Thoracic aorta (tissue), 2 donors: ENCODE data around the gene POU2F3. TPM values are rescaled to one million over a fixed set of nuclear protein-coding genes. Genes with fewer than 3 reads are reported as not detected.
A peak's percentile ranks its signal among the peaks of the same experiment; 100 is the strongest.

Experiments
- ATAC-seq: fragments of 150-250 bp; one replicate; pipeline ENCODE4 v1.8.0; 2017; ENCODE audit warnings: low read depth; ENCODE audit not compliant: insufficient number of reproducible peaks, low FRiP score
- DNase-seq: peaks from one replicate; pipeline ENCODE4 v3.0.0-alpha.2; 2020; ENCODE audit warnings: low spot score
- H3K27ac ChIP-seq, 2 donors: fragments of 200-600 bp; sonication (generic); 1 replicate in 1 of 2; 2 replicates in 1 of 2; pipeline ENCODE4 v1.5.1; 2016; ENCODE audit warnings: mild to moderate bottlenecking in 2 of 2, moderate library complexity in 2 of 2
- H3K27me3 ChIP-seq: fragments of 200-600 bp; sonication (generic); replicated peaks from 2 replicates; pipeline ENCODE4 v1.6.0; 2016; ENCODE audit warnings: mild to moderate bottlenecking; ENCODE audit not compliant: insufficient read depth
- H3K36me3 ChIP-seq: fragments of 200-600 bp; sonication (generic); one replicate; pipeline ENCODE4 v1.5.1; 2016
- H3K4me1 ChIP-seq, 2 donors: fragments of 200-600 bp; sonication (generic); 1 replicate in 1 of 2; 2 replicates in 1 of 2; pipeline versions ENCODE4 v1.5.1 to v1.6.0; 2016; ENCODE audit warnings: low read depth in 2 of 2, mild to moderate bottlenecking in 1 of 2; ENCODE audit not compliant: control insufficient read depth in 1 of 2
- H3K4me3 ChIP-seq: fragments of 200-600 bp; sonication (generic); 2 replicates; pipeline ENCODE4 v1.5.1; 2016; ENCODE audit warnings: mild to moderate bottlenecking
- H3K9me3 ChIP-seq: fragments of 200-600 bp; sonication (generic); 2 replicates; pipeline ENCODE4 v1.5.1; 2016
- total RNA-seq, 2 donors: library from RNA; depleted of rRNA; stranded (reverse); fragments of >200 nt; gene quantifications; one replicate each; pipeline versions ENCODE4 v1.1.0 to v1.2.3, GENCODE V29; 2016
- TF ChIP-seq, protein P1 (sequence below): fragments of 200-600 bp; sonication (generic); IDR thresholded peaks from one replicate; pipeline ENCODE4 v1.5.1; 2019; ENCODE audit warnings: antibody characterized with exemption

POU2F3 gene
- total RNA-seq, 2 donors from 2014 or later = not detected

DNA sequence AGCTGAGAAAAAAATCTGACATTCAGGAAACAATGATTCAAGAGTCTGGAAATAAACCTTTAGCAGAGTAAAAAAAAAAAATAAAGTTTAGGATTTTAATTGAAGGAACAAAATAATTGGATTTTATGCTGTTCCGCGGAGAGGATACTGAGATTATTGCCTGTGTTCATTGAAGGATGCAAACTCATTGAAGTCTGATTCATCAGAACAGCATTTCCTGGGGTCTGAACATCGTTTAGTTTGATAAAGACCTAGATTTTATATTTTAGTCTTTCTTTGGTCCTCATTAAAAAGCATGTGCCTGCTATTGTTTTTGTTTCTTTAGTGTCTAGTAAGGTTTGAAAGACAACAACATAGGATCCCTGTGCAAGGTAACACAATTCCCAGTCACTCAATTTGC is 89.6 kb downstream of the POU2F3 start:
- Histone ChIP-seq H3K4me1 (peaks cover 42 to 69% of the 10 kb centered on the region in 2 donors), H3K27me3 (no peaks in the 10 kb centered on the region), H3K36me3 (peaks cover 7% of the 10 kb centered on the region), H3K4me3 (no peak overlapping the region), H3K27ac (no peak overlapping the region), H3K9me3 (no peaks in the 10 kb centered on the region)
- TF ChIP-seq, protein P1, sequence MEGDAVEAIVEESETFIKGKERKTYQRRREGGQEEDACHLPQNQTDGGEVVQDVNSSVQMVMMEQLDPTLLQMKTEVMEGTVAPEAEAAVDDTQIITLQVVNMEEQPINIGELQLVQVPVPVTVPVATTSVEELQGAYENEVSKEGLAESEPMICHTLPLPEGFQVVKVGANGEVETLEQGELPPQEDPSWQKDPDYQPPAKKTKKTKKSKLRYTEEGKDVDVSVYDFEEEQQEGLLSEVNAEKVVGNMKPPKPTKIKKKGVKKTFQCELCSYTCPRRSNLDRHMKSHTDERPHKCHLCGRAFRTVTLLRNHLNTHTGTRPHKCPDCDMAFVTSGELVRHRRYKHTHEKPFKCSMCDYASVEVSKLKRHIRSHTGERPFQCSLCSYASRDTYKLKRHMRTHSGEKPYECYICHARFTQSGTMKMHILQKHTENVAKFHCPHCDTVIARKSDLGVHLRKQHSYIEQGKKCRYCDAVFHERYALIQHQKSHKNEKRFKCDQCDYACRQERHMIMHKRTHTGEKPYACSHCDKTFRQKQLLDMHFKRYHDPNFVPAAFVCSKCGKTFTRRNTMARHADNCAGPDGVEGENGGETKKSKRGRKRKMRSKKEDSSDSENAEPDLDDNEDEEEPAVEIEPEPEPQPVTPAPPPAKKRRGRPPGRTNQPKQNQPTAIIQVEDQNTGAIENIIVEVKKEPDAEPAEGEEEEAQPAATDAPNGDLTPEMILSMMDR = no peak
- DNase-seq (no peak), ATAC-seq (no peak)

DNA sequence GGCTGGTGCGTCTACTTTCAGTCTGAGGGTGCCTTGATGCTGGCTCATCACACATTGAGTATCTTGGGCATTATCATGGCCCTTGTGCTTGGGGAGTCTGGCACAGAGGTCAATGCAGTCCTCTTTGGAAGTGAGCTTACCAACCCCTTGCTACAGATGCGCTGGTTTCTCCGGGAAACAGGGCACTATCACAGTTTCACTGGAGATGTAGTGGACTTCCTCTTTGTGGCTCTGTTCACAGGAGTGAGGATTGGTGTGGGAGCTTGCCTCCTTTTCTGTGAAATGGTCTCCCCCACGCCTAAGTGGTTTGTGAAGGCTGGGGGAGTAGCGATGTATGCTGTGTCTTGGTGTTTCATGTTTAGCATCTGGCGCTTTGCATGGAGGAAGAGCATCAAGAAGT is 90.1 kb downstream of the POU2F3 start:
- Histone ChIP-seq H3K27me3 (no peaks in the 10 kb centered on the region), H3K36me3 (peaks cover 7% of the 10 kb centered on the region), H3K27ac (no peak overlapping the region), H3K4me3 (no peak overlapping the region), H3K9me3 (no peaks in the 10 kb centered on the region), H3K4me1 (peaks cover 42 to 69% of the 10 kb centered on the region in 2 donors)
- DNase-seq (no peak), ATAC-seq (no peak)
- TF ChIP-seq, protein P1 = no peak

DNA sequence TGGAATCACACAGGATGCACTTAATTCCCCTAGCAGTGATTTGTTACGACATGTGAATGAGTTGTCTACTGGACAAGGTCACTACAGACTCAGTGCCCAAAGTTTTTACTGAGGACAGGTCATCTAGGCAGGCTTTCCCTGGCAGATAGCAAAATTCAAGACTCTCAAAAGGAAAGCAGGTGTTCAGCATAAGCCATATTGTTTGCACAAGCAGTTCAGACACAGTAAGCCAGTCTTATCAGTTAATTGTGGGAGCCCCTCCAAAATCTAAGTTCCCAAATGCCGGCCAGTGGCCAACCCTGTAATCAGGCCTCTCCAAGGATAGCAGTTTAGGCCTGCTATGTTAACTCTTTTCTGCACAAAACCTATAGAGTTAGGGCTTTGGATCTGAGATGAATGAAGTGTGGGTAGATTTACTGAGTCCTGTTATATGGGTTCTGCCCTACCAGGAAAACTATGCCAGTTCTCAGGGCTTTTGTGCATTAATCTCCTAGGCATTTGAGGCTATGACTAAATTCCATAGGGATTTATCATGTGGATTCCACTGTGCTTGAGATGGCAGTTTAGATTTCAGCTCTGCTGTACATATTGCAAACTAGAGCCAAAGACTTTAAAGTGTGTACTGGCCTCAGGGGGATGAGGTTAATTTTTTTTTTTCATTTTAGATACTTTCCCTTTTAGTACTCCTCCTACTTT is 91.5 kb downstream of the POU2F3 start:
- H3K9me3 ChIP-seq = no peaks in the 10 kb centered on the region
- TF ChIP-seq, protein P1 = no peak
- ATAC-seq = no peak
- H3K4me3 ChIP-seq = no peak overlapping the region
- peaks cover 40 to 67% of the 10 kb centered on the region in 2 donors for H3K4me1 ChIP-seq
- H3K36me3 ChIP-seq = peaks cover 7% of the 10 kb centered on the region
- DNase-seq = no peak
- peak overlapping the region; percentile 73 to 81 for H3K27ac ChIP-seq
- H3K27me3 ChIP-seq = no peaks in the 10 kb centered on the region

DNA sequence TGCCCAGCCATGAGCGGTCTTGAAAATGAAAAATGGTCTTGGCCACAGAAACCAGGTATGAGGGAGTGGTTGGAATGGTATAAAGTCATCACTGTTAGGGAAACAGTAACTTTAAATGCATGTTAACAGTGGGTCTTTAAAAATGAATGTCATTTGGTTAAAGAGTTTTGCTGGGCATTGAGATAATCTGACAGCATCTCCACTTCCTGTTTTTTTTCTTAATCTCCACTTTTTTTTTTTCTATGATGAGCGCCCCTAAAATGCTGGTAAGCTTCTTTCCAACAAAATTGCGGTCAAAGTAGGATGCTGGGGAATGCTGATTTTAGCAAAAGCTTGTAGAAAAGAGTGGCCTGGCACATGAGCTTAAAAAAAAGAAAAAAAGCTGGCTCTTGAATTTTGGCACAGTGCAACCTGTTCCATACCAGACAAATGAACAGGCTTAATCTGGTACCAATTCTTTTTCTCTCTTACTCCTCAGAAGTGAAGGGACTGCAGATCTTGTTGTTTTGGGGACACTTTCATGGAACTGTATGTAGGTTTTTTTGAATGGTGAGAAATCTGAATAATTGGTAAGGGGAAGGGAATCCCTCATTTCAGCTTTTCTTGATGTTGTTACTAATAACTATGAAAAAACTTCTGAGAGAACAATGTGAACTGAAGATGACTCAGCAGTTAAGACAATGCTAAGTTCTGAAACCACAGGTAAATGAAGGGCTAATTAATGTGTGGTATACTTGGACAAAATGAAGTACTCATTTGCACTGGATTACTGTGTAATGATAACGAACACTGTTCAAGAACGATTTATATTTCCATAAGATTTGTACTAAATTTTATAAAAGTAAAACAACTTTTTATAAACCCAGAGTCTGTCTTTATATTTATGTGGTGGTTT is 93.1 kb downstream of the POU2F3 start:
- Histone ChIP-seq H3K4me3 (no peak overlapping the region), H3K4me1 (peaks cover 30 to 51% of the 10 kb centered on the region in 2 donors), H3K36me3 (peaks cover 7% of the 10 kb centered on the region), H3K9me3 (no peaks in the 10 kb centered on the region), H3K27ac (peak overlapping the region; percentile 73 to 81), H3K27me3 (no peaks in the 10 kb centered on the region)
- TF ChIP-seq, protein P1 = no peak
- peak; percentile 35 for ATAC-seq
- no peak for DNase-seq

DNA sequence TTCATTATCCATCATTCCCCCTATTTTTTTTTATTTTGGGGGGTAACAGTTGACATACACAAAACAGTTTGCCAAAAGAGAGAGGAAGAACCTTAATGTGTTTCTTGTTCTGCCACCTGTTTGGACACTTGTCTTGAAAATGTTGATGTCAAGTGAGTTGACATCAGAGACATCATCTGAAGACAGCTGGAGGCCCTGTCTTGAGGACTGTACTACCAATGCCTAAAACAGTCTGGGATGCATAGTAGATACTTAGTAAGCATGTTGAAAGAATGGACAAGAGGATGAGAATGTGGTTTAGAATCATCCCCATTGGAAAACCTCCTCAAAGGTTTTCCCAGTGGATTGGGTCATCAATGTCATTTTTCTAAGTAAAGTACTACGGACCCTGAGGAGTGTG is 93.9 kb downstream of the POU2F3 start:
- Histone ChIP-seq H3K36me3 (peaks cover 7% of the 10 kb centered on the region), H3K27me3 (no peaks in the 10 kb centered on the region), H3K27ac (peak overlapping the region; percentile 73 to 81), H3K4me1 (peaks cover 32 to 50% of the 10 kb centered on the region in 2 donors), H3K9me3 (no peaks in the 10 kb centered on the region), H3K4me3 (no peak overlapping the region)
- DNase-seq (no peak), ATAC-seq (no peak)
- TF ChIP-seq, protein P1 = no peak
